ENCODE results near the gene ZNF221.

DNA sequence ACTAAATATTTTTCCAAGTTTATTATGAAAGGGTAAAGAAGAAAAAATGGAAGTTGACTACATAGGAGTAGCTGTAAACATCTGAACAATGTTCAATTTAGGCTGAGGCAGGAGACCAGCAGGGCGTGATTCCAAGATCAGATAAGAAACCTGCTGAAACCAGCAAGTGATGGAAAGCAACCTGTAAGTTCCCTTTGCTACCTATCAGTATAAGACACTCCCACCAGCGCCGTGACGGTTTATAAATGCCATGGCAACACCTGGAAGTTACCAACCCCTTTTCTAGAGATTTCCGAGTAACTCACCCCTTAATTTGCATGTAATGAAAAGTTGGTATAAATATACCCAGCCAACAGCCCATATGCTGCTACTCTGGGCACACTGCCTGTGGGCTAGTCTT lies 14.8 kb upstream of the ZNF221 start:
- TF ChIP-seq, protein P1, sequence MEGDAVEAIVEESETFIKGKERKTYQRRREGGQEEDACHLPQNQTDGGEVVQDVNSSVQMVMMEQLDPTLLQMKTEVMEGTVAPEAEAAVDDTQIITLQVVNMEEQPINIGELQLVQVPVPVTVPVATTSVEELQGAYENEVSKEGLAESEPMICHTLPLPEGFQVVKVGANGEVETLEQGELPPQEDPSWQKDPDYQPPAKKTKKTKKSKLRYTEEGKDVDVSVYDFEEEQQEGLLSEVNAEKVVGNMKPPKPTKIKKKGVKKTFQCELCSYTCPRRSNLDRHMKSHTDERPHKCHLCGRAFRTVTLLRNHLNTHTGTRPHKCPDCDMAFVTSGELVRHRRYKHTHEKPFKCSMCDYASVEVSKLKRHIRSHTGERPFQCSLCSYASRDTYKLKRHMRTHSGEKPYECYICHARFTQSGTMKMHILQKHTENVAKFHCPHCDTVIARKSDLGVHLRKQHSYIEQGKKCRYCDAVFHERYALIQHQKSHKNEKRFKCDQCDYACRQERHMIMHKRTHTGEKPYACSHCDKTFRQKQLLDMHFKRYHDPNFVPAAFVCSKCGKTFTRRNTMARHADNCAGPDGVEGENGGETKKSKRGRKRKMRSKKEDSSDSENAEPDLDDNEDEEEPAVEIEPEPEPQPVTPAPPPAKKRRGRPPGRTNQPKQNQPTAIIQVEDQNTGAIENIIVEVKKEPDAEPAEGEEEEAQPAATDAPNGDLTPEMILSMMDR (IDR thresholded peaks at IDR 0.05): no peak
- no peak for TF ChIP-seq POLR2A (IDR thresholded peaks at IDR 0.05)
